Osteocyte (in vitro differentiated cells): Measurements from ENCODE around the gene FBRS. TPM values are rescaled to one million over a fixed set of nuclear protein-coding genes. Genes with fewer than 3 reads are reported as not detected.
A peak's percentile ranks its signal among the peaks of the same experiment; 100 is the strongest.
"Not testable (repeated sequence)": the region's sequence is repeated elsewhere in the genome, so short reads cannot be mapped to it uniquely, and the experiment has no call there.

Experiments
- DNase-seq: peaks from one replicate; pipeline ENCODE4 v3.0.0; 2021; ENCODE audit warnings: mixed read lengths; ENCODE audit not compliant: unreplicated experiment; ENCODE audit errors: extremely low spot score
- H3K27ac Mint-ChIP-seq: one replicate; pipeline ENCODE4 v1.8.0; 2021; ENCODE audit warnings: mild to moderate bottlenecking, mixed read lengths; ENCODE audit not compliant: unreplicated experiment
- H3K27me3 Mint-ChIP-seq: one replicate; pipeline ENCODE4 v1.8.0; 2021; ENCODE audit warnings: mixed read lengths; ENCODE audit not compliant: unreplicated experiment
- H3K36me3 Mint-ChIP-seq: one replicate; pipeline ENCODE4 v1.8.0; 2021; ENCODE audit warnings: mixed read lengths; ENCODE audit not compliant: unreplicated experiment
- H3K4me1 Mint-ChIP-seq: one replicate; pipeline ENCODE4 v1.8.0; 2021; ENCODE audit warnings: mixed read lengths; ENCODE audit not compliant: unreplicated experiment
- H3K4me3 Mint-ChIP-seq: one replicate; pipeline ENCODE4 v1.8.0; 2021; ENCODE audit warnings: mild to moderate bottlenecking, moderate library complexity, mixed read lengths; ENCODE audit not compliant: unreplicated experiment
- H3K9me3 Mint-ChIP-seq: one replicate; pipeline ENCODE4 v1.8.0; 2021; ENCODE audit warnings: mixed read lengths; ENCODE audit not compliant: unreplicated experiment
- CTCF ChIP-seq: fragments of 200-600 bp; sonication (generic); IDR thresholded peaks from 2 replicates; pipeline ENCODE4 v1.5.0; 2021; ENCODE audit warnings: antibody characterized with exemption, mild to moderate bottlenecking, moderate library complexity
- total RNA-seq: library from RNA; stranded (reverse); gene quantifications from 2 replicates; pipeline ENCODE4 v1.2.1, GENCODE V29; 2021

The FBRS gene
- total RNA-seq, 1 donor from 2014 or later = 67.4 TPM

GRCh38 chr16:30699615-30700099 is 41.4 kb downstream of the FBRS start:
- Mint-ChIP-seq H3K9me3 (no peaks in the 10 kb centered on the region), H3K27me3 (no peaks in the 10 kb centered on the region), H3K27ac (peak overlapping the region; percentile 97), H3K4me3 (peak overlapping the region; percentile 99), H3K36me3 (peaks cover 20% of the 10 kb centered on the region), H3K4me1 (peaks cover 23% of the 10 kb centered on the region)
- no peak for DNase-seq
- TF ChIP-seq CTCF = no peak

- Mint-ChIP-seq H3K9me3 (no peaks in the 10 kb centered on the region), H3K27ac (no peak overlapping the region), H3K4me3 (no peak overlapping the region), H3K27me3 (no peaks in the 10 kb centered on the region), H3K4me1 (peaks cover 23% of the 10 kb centered on the region), H3K36me3 (peaks cover 22% of the 10 kb centered on the region)
- no peak for DNase-seq
- TF ChIP-seq CTCF = no peak
Measured at GRCh38 chr16:30700491-30700890, 42.3 kb downstream of the FBRS start.

DNA sequence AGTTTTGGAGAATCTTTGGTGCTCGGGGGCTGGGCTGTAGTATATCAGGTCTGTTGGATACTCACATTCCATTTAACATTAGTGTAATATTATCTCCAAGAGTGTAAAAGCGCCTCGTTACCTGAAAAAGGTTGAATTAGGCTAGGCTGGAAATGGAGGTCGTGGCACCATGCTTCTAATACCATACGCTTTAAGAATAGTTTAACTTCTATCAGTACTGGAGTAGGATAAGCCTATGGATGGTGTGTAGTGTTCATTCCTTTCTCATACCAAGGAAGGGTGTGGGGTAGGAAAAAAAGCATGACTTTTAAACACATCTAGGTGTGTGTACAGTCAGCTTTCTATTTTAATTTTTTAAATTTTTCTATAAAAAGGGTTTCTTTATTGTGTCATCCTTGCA is 42.7 kb downstream of the FBRS start:
- no peak for TF ChIP-seq CTCF
- H3K27ac Mint-ChIP-seq = no peak overlapping the region
- H3K9me3 Mint-ChIP-seq = no peaks in the 10 kb centered on the region
- peaks cover 23% of the 10 kb centered on the region for H3K4me1 Mint-ChIP-seq
- H3K4me3 Mint-ChIP-seq = peak overlapping the region; percentile 38
- no peaks in the 10 kb centered on the region for H3K27me3 Mint-ChIP-seq
- peaks cover 24% of the 10 kb centered on the region for H3K36me3 Mint-ChIP-seq
- DNase-seq = no peak

DNA sequence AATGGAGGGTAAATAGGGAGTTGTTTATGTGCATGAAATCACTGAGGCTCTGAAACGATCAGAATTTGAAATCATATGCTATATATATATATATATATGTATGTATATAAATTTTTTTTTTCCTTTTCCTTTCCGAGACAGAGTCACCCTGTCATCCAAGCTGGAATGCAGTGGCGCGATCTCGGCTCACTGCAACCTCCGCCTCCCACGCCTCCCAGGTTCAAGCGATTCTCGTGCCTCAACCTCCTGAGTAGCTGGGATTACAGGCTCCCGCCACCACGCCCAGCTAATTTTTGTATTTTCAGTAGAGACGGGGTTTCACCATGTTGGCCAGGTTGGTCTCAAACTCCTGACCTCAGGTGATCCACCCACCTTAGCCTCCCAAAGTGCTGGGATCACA is 44.8 kb downstream of the FBRS start:
- H3K27ac Mint-ChIP-seq, H3K4me3 Mint-ChIP-seq, H3K27me3 Mint-ChIP-seq, H3K9me3 Mint-ChIP-seq, DNase-seq: not testable (repeated sequence)
- Mint-ChIP-seq H3K4me1 (peaks cover 14% of the 10 kb centered on the region), H3K36me3 (peaks cover 41% of the 10 kb centered on the region)

- Mint-ChIP-seq H3K27ac (no peak overlapping the region), H3K4me1 (peaks cover 14% of the 10 kb centered on the region), H3K4me3 (no peak overlapping the region), H3K36me3 (peaks cover 43% of the 10 kb centered on the region), H3K27me3 (no peaks in the 10 kb centered on the region), H3K9me3 (no peaks in the 10 kb centered on the region)
- TF ChIP-seq CTCF = no peak
- DNase-seq = no peak
Measured at GRCh38 chr16:30703971-30704370, 45.7 kb downstream of the FBRS start.

GRCh38 chr16:30706046-30706445 is 47.8 kb downstream of the FBRS start:
- H3K36me3 Mint-ChIP-seq = peaks cover 58% of the 10 kb centered on the region

More at GRCh38 chr16:30706046-30706445, 47.8 kb downstream of the FBRS start:
- no peak overlapping the region for H3K4me3 Mint-ChIP-seq
- peaks cover 2% of the 10 kb centered on the region for H3K4me1 Mint-ChIP-seq
- H3K9me3 Mint-ChIP-seq = no peaks in the 10 kb centered on the region
- TF ChIP-seq CTCF = no peak
- H3K27me3 Mint-ChIP-seq = no peaks in the 10 kb centered on the region
- DNase-seq = no peak
- H3K27ac Mint-ChIP-seq = no peak overlapping the region
